SW 1271 (cell line): ENCODE results near the gene POLG2.
"Not testable (repeated sequence)": the region's sequence is repeated elsewhere in the genome, so short reads cannot be mapped to it uniquely, and the experiment has no call there.

Experiments
- DNase-seq, 2 experiments: peaks; one replicate each; lab custom pipeline; 2025; lab: John Stamatoyannopoulos, UW

Gene POLG2

DNA sequence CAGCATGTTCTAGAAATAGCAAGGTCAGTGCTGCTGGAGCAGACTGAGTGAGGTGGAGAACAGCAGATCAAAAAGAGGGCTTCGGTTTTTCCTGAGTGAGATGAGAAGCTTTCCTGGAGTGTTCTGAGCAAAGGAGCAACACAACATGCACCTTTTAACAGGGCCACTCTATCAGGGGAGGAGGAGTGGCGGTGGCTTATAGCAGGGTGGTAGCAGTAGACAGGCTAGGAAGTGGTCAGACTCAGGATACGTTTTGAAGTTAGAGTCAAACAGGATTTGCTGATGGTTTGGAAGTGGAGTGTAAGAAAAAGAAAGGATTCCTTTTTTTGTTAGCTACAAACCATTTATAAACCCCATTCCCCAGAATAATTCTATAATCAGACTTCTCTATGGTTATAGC is 12.5 kb downstream of the POLG2 start:
- no peak for DNase-seq

DNA sequence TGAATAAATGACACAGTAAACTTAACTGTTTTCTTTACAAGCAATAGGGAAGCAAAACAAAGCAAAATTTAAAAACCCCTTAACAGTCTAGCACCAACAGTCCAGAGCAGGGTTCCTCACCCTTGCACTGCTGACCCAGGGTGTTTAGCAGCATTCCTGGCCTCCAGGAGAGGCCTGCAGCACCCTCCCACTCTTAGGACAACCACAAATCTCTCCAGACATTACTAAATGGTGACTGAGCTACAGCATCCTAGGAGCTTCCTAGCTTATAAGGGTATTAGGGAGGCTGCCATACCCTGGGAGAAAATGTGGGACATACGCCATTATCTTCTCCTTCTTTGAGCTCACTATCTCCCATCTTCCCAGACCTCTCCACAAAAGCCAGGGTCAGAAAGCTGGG is 15.9 kb downstream of the POLG2 start:
- no peak for DNase-seq

DNA sequence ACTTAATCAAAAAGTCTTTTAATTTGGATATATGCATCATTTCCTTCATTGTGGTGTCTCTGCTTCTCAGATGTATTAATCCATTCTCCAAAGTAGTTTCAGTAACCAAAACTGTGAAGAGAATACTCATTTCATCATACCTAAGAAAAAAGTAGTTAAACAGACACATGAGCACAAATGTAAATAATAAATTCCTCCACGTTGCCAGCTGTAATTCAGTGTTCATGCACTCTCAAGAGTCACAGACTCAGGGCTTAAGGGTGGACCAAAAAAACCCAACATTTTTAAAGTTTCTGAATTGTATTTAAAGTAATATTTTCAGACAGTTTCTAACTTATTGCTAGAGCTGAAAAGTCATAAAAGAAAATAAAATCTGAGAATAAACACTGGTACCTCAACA is 19.0 kb downstream of the POLG2 start:
- no peak for DNase-seq

- no peak for DNase-seq
Measured at GRCh38 chr17:64472564-64472963, 24.3 kb downstream of the POLG2 start.

DNA sequence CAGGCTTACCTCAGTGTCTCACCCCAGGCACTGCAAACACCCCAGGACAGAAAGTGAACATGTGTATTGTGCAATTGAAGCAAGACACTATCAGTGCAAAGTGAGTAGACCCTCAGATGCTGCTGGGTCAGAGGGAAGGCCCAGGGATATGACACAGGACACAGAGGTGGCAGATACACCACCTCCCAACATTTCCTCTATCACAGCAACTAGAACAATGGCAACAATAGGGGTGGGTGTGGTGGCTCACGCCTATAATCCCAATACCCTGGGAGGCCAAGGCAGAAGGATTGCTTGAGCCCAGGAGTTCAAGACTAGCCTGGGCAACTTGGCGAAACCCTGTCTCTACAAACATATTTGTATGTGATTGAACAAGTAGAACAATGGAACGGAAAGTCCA is 25.4 kb downstream of the POLG2 start:
- DNase-seq, result no peak

- no peak for DNase-seq
Measured at GRCh38 chr17:64470625-64471024, 26.2 kb downstream of the POLG2 start.

GRCh38 chr17:64466834-64467233 is 30.0 kb downstream of the POLG2 start:
- DNase-seq, result not testable (repeated sequence)

- no peak for DNase-seq
Measured at GRCh38 chr17:64466019-64466735, 30.7 kb downstream of the POLG2 start.

- no peak for DNase-seq
Measured at GRCh38 chr17:64461788-64462187, 35.1 kb downstream of the POLG2 start.

GRCh38 chr17:64460955-64461354 is 35.9 kb downstream of the POLG2 start:
- DNase-seq, result no peak

DNA sequence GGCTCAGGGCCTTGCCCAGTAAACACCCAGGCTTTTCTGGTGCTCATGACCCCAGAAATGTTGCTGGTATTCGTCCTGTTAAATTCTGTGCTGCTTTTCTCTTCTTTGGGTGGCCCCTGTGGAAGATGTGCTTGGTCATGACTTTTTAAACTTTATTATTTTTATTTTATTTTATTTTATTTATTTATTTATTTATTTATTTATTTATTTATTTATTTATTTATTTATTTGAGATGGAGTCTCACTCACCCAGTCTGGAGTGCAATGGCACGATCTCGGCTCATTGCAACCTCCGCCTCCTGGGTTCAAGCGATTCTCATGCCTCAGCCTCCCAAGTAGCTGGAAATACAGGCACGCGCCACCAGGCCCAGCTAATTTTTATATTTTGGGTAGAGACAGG is 37.0 kb downstream of the POLG2 start:
- not testable (repeated sequence) for DNase-seq

DNA sequence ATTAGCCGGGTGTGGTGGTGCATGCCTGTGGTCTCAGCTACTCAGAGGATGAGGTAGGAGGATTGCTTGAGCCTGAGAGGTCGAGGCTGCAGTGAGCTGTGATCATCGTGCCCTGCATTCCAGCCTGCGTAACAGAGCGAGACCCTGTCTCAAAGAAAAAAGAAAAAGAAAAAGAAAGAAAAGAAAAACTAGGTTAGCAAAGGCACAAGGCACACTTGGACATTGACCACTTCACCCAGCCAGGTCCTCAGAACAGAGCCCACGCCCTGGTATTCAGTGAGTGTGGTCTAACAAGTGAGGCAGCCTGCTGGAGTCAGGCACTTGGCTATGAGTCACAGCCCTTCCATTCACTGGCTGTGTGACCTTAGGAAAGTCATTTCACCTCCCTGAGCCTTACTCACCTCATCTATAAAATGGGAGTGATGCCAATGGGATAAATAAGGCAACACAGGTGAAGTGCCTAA is 37.5 kb downstream of the POLG2 start:
- no peak for DNase-seq

DNA sequence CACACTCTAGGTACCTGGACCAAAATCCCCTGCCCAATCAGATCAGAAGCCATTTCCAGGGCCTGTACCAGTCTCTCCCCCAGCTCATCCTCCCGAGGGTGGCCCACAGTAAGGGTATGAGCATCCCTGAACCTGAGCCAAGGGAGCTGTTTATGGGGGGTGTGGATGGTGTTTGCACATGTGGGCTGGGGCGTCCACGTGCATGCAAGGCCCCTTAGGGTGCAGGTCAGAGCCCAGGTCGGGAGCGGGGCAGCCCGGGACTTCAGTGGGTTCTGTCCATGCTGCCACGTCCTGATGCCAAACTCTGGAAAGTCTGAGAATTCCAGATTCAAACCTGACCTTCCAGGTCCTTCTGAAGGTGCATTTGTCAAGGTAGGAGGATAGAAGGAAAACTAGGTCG is 38.1 kb downstream of the POLG2 start:
- no peak for DNase-seq

GRCh38 chr17:64457156-64457555 is 39.7 kb downstream of the POLG2 start:
- DNase-seq, result no peak

DNA sequence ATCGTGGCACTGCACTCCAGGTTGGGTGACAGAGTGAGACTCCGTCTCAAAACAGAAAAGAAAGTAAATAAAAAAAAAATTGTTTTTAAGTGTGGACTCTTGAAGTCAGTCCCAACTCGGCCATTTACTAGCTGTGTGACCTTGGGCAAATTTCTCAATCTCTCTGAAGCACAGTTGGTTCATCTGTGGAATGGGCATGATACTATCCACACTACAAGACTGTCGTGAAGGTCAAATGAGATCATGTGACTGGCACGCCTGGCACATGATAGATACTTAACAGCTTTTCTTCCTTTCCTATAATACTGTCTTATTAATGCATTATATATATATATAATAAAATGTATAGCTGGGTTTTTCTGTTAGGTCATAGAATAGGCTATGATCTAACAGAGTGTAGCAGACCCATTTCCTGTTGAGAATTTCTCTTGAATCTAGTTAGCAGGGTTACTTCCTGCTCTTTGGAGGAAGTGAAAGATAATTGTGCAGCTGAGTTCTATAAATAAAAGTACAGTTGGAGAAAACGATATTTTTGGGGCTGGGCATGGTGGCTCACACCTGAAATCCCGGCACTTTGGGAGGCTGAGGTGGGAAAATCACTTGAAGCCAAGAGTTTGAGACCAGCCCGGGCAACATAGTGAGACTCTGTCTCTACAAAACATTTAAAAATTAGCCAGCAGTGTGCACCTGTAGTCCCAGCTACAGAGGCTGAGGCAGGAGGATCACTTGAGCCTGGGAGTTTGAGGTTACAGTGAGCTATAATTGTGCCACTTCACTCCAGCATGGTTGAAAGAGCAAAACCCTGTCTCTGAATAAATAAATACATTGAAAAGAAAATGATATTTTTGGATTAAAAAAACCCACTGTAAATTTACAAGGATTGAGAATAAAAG is 40.6 kb downstream of the POLG2 start:
- DNase-seq, result no peak

DNA sequence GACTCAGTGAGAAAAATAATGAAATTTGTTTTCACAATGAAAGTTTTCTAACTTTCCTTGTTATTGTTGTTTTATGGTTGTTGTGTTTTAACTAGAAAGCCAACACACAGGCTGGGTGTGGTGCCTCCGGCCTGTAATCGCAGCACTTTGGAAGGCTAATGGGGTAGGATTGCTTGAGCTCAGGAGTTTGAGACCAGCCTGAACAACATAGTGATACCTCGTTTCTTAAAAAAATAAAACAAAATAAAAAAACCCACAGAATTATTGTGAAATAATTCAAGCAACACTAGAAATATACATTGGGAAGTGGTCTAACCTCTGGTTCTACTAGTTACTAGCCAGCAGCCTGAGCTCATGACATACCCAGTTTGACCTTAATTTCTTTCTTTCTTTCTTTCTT is 47.3 kb downstream of the POLG2 start:
- DNase-seq, result no peak

DNA sequence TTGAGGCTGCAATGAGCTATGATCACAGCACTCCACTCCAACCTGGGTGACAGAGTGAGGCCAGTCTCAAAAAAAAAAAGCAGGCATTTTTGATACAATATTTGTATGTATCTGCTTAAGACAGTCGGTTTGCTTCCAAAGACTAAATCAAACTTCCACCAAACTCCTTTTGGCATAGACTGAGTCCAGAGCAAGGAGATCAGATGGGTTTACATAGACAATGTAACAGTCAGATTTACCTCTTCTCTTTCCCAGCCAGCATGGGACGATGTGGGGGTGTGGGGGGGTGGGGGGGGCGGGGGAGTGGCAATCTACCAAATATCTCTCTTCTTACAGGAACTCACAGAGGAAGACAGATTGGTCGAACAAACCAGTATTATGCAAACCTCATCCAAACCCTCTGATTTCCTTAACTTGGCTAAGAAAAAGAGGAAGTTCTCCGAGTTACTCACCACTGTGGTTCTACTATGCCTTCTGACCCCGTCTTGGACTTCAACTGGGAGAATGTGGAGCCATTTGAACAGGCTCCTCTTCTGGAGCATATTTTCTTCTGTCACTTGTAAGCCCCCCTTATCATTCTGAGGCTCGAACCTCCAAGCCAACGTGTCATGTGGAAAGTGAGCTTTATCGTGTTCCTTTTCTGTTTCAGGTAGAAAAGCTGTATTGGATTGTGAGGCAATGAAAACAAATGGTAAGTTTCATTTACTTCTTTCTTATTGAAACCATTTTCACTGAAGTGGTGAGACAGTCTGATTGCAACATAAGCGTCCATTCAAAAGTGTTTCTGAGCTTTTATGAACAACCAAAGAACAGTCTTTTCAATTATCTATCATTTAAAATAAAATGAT is 48.0 kb downstream of the POLG2 start, which contains the start of gene MILR1:
MILR1 (plus strand) TSS at position 451 of the 848 bp plus-strand sequence; CDS start at position 505, 54 bp downstream.
- peak; percentile 21 to 57 for DNase-seq

GRCh38 chr17:64447526-64447925 is 49.3 kb downstream of the POLG2 start:
- no peak for DNase-seq

GRCh38 chr17:64443086-64443760 is 53.6 kb downstream of the POLG2 start:
- no peak for DNase-seq

GRCh38 chr17:64442541-64442971 is 54.3 kb downstream of the POLG2 start:
- DNase-seq, result no peak

DNA sequence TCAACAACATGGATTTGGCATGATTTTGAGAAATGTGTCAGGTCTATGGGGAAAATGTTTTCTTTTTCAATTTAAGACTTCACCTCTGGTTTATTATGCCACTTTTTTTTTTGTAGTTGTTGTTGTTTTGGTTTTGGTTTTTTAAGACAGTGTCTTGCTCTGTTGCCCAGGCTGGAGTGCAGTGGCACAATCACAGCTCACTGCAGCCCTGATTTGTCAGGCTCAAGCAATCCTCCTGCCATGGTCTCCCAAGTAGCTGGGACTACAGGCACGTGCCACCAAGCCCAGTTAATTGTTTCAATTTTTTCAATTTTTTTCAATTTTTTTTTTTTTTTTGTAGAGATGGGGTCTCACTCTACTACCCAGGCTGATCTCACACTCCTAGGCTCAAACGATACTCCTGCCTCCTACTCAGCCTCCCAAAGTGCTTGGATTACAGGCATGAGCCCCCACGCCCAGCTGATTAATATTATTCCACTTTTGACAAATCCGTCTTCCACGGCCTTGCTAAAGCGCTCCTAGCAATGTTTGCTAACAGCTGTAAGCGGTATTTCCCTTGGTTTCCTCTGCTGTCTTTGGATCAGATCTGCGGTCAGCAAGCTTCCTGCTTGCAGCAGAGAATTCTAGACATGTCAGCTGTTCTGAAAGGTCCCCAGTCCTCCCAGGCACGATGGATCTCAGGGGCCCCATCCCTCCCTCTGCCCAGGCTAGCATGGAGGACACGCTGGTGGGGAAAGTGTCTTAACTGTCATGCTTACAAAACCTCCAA is 54.9 kb downstream of the POLG2 start:
- DNase-seq, result no peak
